D721Med (cell line): Measurements from ENCODE around the gene SLC12A8.
"Not testable (repeated sequence)": the region's sequence is repeated elsewhere in the genome, so short reads cannot be mapped to it uniquely, and the experiment has no call there.

Experiments used
- DNase-seq: peaks from one replicate; pipeline ENCODE4 v3.0.0; 2011; ENCODE audit warnings: low spot score; ENCODE audit not compliant: insufficient read length
- FAIRE-seq: peaks from 2 replicates; lab custom pipeline; 2011; peaks lifted over from hg19 to GRCh38; lab: Jason Lieb, UNC
- CTCF ChIP-seq: IDR thresholded peaks from 2 replicates; pipeline ENCODE4 v1.5.1; 2012; ENCODE audit warnings: mild to moderate bottlenecking, control low read depth; ENCODE audit not compliant: insufficient read depth; ENCODE audit errors: missing control alignments

SLC12A8 gene

GRCh38 chr3:125087768-125088391 is 124.7 kb downstream of the SLC12A8 start:
- DNase-seq (no peak), FAIRE-seq (no peak)
- TF ChIP-seq CTCF: no peak

GRCh38 chr3:125085166-125085565 is 127.4 kb downstream of the SLC12A8 start:
- no peak for TF ChIP-seq CTCF
- FAIRE-seq (no peak), DNase-seq (no peak)

GRCh38 chr3:125083776-125084175 is 128.8 kb downstream of the SLC12A8 start:
- no peak for FAIRE-seq
- no peak for TF ChIP-seq CTCF
- DNase-seq: no peak

GRCh38 chr3:125082339-125082738 is 130.2 kb downstream of the SLC12A8 start:
- not testable (repeated sequence) for FAIRE-seq, DNase-seq

- TF ChIP-seq CTCF: no peak
- DNase-seq (no peak), FAIRE-seq (no peak)
Measured at GRCh38 chr3:125080077-125080476, 132.5 kb downstream of the SLC12A8 start.

GRCh38 chr3:125079675-125080045 is 132.9 kb downstream of the SLC12A8 start:
- no peak for TF ChIP-seq CTCF
- FAIRE-seq (no peak), DNase-seq (no peak)

GRCh38 chr3:125078951-125079674 is 133.4 kb downstream of the SLC12A8 start:
- FAIRE-seq (no peak), DNase-seq (no peak)
- no peak for TF ChIP-seq CTCF
